PFSK-1 (cell line): Measurements from ENCODE around the gene PTOV1.

Source experiments
- FOXP2 ChIP-seq: optimal IDR thresholded peaks from 2 replicates; pipeline ENCODE3; 2011; ENCODE audit warnings: borderline replicate concordance, control low read depth, inconsistent platforms; ENCODE audit not compliant: insufficient read depth; ENCODE audit errors: extremely low read length, extremely low read depth
- POLR2AphosphoS5 ChIP-seq: IDR thresholded peaks from 2 replicates; pipeline ENCODE4 v1.6.1; 2012; ENCODE audit warnings: low read depth, mild to moderate bottlenecking, control low read depth, low read length, moderate library complexity
- SIN3A ChIP-seq: IDR thresholded peaks from 2 replicates; pipeline ENCODE4 v1.6.1; 2012; ENCODE audit warnings: mild to moderate bottlenecking, low read length, moderate library complexity, borderline replicate concordance; ENCODE audit not compliant: insufficient read depth
- TAF1 ChIP-seq: IDR thresholded peaks from 2 replicates; pipeline ENCODE4 v1.6.1; 2012; ENCODE audit warnings: low read length, control low read depth, borderline replicate concordance; ENCODE audit not compliant: insufficient read depth
- TF ChIP-seq, protein P1 (sequence below), 2 experiments: IDR thresholded peaks; 2 replicates each; pipeline versions ENCODE4 v1.6.1 to v1.8.0; 2011 to 2012; ENCODE audit warnings: low read depth in 2 of 2, low read length in 2 of 2, control low read depth in 1 of 2, inconsistent platforms in 1 of 2, mild to moderate bottlenecking in 1 of 2, moderate library complexity in 1 of 2; ENCODE audit not compliant: insufficient read depth in 1 of 2

The PTOV1 gene

DNA sequence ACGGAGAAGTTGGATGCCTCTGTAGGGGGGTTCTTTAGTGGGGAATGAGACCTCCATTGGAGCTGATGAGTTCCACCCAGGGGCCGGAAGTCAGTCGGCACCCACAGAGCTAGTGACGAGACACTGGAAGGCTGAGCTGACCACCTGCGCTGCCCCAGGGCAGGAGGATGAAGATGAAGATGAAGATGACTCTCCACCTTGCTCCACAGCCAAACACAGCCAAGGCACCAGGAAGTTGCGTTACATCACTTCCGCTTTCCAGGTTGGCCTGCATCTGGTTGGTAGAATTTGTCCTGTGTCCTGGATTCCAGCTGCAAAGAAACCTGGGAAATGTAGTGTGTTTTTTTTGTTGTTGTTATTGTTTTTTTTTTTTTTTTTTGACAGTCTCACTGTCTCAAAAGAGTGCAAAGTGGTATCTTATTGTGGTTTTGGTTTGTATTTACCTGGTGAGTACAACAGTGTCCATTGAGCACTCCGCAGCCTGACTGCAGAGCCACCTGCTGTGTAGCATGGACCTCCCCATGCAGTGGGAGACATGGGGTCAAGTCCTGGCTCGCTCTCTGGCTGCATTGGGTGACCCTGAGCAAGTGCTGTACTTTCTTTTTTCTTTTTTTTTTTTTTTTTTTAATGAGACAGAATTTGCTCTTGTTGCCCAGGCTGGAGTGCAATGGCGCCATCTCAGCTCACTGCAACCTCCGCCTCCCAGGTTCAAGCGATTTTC is 28.4 kb downstream of the PTOV1 start:
- TF ChIP-seq SIN3A (no peak), TAF1 (no peak), POLR2AphosphoS5 (no peak), FOXP2 (no peak)
- TF ChIP-seq, protein P1, sequence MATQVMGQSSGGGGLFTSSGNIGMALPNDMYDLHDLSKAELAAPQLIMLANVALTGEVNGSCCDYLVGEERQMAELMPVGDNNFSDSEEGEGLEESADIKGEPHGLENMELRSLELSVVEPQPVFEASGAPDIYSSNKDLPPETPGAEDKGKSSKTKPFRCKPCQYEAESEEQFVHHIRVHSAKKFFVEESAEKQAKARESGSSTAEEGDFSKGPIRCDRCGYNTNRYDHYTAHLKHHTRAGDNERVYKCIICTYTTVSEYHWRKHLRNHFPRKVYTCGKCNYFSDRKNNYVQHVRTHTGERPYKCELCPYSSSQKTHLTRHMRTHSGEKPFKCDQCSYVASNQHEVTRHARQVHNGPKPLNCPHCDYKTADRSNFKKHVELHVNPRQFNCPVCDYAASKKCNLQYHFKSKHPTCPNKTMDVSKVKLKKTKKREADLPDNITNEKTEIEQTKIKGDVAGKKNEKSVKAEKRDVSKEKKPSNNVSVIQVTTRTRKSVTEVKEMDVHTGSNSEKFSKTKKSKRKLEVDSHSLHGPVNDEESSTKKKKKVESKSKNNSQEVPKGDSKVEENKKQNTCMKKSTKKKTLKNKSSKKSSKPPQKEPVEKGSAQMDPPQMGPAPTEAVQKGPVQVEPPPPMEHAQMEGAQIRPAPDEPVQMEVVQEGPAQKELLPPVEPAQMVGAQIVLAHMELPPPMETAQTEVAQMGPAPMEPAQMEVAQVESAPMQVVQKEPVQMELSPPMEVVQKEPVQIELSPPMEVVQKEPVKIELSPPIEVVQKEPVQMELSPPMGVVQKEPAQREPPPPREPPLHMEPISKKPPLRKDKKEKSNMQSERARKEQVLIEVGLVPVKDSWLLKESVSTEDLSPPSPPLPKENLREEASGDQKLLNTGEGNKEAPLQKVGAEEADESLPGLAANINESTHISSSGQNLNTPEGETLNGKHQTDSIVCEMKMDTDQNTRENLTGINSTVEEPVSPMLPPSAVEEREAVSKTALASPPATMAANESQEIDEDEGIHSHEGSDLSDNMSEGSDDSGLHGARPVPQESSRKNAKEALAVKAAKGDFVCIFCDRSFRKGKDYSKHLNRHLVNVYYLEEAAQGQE (IDR thresholded peaks at IDR 0.05; ENCODE audit: insufficient read depth in 1 of 2, low read depth in 2 of 2, low read length in 2 of 2), result no peak

DNA sequence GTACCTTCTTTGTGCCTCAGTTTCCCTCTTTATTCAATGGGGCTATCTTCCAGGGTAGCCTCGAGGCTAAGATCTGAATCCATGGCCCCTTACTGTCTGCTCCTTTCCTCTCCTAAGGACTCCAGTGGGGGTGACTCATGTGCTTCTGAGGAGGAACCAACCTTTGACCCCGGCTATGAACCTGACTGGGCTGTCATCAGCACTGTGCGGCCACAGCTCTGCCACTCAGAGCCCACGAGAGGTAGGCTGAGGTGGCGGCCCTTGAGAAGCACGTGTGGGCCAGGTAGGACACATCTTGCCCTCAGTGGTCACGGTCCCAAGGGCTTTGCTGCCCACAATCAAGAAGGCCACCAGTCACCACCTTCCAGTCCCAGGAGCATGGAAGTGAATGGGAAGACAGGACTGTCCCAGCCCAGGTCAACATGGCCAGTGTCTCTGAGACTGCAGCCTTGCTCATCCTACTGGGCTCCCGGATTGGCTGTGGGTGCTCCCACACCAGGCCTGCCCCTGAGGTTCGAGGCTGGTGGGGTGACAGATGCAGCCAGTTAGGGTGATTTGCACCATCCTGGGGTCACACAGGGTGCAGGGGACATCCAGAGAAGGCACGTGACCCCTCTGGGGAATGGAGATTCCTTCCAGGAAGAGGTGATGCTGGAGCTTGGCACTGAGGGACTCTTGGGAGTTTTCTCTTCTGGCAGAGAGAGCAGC is 29.4 kb downstream of the PTOV1 start:
- no peak for TF ChIP-seq FOXP2
- TF ChIP-seq, protein P1 (IDR thresholded peaks at IDR 0.05; ENCODE audit: insufficient read depth in 1 of 2, low read depth in 2 of 2, low read length in 2 of 2), result no peak
- TF ChIP-seq SIN3A, result no peak
- no peak for TF ChIP-seq TAF1

DNA sequence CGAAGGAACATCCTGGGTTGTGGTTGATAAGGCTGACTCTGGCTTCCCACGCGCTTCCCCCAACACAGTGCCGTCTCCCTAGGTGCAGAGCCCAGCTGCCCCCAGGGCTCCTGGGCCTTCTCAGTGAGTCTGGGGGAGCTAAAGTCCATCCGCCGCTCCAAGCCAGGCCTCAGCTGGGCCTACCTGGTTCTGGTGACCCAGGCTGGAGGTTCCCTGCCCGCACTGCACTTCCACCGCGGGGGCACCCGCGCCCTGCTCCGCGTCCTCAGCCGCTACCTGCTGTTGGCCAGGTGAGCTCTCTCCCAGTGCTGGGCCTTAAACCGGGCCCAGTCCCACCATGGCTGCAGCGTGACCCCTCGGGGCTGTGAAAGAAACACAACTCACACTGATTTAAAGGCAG is 30.2 kb downstream of the PTOV1 start:
- TF ChIP-seq, protein P1 (IDR thresholded peaks at IDR 0.05; ENCODE audit: insufficient read depth in 1 of 2, low read depth in 2 of 2, low read length in 2 of 2), result no peak
- TF ChIP-seq TAF1 (no peak), POLR2AphosphoS5 (no peak), FOXP2 (no peak), SIN3A (no peak)

DNA sequence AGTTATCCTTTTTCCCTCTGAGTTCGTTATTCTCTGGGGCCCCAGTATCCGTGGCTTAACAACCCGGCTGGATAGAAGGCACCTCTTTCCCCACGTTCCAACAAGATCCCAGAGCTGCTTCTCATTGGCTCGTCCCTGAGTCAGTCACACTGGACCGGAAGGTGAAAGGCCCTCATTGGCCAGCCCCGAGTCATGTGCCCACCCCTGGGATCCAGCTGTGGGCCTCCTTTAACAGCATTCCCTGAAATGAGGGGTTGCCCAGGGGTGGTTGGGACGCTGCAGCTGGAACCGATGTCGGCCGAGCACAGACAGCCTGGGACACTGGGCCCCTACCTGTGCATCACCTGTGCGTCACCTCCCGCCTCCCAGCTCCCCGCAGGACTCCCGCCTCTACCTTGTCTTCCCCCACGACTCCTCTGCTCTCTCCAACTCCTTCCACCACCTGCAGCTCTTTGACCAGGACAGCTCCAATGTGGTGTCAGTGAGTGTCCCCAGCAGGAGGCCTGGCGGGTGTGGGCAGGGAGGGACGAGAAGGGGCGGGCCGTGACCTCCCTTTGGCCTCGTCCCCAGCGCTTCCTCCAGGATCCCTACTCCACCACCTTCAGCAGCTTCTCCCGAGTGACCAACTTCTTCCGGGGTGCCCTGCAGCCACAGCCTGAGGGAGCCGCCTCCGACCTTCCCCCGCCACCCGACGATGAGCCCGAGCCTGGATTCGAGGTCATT is 30.9 kb downstream of the PTOV1 start:
- no peak for TF ChIP-seq TAF1
- no peak for TF ChIP-seq SIN3A
- no peak for TF ChIP-seq POLR2AphosphoS5
- TF ChIP-seq, protein P1 (IDR thresholded peaks at IDR 0.05; ENCODE audit: insufficient read depth in 1 of 2, low read depth in 2 of 2, low read length in 2 of 2), result no peak
- TF ChIP-seq FOXP2, result no peak
